Measurements from ENCODE around the gene FTSJ1. TPM values are rescaled to one million over a fixed set of nuclear protein-coding genes. Genes with fewer than 3 reads are reported as not detected.
"Not testable (repeated sequence)": the region's sequence is repeated elsewhere in the genome, so short reads cannot be mapped to it uniquely, and the experiment has no call there.

FTSJ1 gene
- total RNA-seq, 1 experiment from 2014 or later, result 70.7 TPM

GRCh38 chrX:48523682-48524081 is 47.7 kb downstream of the FTSJ1 start:
- no peak for DNase-seq (ENCODE audit: low spot score)

DNA sequence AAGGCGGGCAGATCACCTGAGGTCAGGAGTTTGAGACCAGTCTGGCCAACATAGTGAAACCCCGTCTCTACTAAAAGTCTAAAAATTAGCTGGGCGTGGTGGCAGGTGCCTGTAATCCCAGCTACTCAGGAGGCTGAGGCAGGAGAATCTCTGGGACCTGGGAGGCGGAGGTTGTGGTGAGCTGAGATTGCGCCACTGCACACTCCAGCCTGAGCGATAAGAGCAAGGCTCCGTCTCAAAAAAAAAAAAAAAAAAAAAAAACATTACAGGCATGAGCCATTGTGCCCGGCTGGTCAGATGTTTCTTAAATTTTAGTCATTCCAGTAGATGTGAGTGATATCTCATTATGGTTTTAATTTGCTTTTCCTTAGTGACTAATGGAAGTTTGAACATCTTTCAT is 49.9 kb downstream of the FTSJ1 start:
- DNase-seq (ENCODE audit: low spot score), result not testable (repeated sequence)

DNA sequence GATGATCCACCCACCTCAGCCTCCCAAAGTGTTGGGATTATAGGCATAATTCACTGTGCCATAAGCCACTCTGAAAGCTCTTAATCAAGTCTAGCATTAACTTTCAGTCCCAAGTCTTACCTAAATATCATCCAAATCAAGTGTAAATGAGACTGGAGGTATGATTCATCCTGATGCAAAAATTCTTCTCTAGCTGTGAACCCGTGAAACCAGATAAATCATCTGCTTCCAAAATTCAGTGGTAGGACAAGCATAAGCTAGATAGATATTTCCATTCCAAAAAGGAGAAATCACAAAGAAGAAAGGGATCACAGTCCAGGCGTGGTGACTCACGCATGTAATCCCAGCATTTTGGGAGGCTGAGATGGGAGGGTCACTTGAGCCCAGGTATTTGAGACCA is 54.7 kb downstream of the FTSJ1 start:
- no peak for DNase-seq (ENCODE audit: low spot score)

DNA sequence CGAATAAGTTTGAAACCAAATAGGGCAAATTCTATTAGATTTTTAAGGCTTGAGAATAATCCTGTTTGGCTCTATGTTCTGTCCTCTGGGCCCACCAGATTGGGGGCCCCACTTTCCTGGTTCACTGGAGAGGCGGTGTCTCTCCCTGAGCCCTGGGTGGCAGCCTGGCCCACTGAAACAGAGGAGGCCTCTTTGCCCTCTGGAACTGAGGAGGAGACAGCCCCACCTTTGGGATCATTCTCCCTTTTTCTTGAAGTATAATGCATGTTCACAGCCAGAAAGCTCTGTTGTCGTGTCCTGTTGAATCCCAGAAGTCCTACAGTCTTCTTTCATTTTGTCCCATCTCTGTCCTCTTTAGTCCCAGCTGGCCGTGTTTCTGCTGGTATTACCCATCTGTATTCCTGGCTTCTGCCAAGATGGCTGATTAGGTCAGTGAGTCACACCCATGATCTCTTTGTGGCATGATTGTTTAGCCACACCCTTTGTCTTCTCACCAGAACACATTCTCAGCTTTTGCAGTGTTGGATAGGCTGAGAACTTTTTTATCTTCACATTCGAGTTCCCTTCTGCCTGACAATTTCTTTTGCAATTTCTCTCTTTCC is 55.5 kb downstream of the FTSJ1 start:
- peak; percentile 76 for DNase-seq (ENCODE audit: low spot score)

GRCh38 chrX:48532161-48532560 is 56.2 kb downstream of the FTSJ1 start:
- no peak for DNase-seq (ENCODE audit: low spot score)

DNA sequence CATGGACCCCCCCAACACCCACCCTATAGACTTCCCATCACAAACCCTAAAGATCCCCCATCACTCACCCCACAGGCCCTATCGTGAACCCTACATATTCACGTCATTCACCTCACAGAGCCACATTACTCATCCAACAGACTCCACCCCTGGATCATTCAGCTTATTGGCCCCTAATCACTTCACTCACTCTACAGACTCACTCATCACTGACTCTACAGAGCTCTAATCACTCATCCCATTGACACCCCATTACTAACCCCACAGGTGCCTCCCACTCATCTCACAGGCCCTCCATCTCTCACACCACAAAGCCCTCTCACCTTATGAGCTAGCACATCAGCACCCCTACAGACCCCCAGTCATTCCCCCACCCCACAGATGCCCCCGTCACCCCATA is 57.2 kb downstream of the FTSJ1 start:
- no peak for DNase-seq (ENCODE audit: low spot score)

Other genes starting within 250 kb of the FTSJ1 start
- 0.14 TPM in 1 of 2 replicates, not detected in the other for gene SSX1, start 220.8 kb upstream of the FTSJ1 start, total RNA-seq (2014; rRNA removed; shearing (Covaris generic))
- gene SSX3, start 119.5 kb upstream of the FTSJ1 start, total RNA-seq (2014; rRNA removed; shearing (Covaris generic)), result not detected in 2 replicates
- not detected in 2 replicates for gene SSX4, start 92.7 kb upstream of the FTSJ1 start, total RNA-seq (2014; rRNA removed; shearing (Covaris generic))
- gene SSX4B, start 64.2 kb upstream of the FTSJ1 start, total RNA-seq (2014; rRNA removed; shearing (Covaris generic)), result not detected in 2 replicates
- 0.04 TPM in 1 of 2 replicates, not detected in the other for gene SLC38A5, start 5.9 kb upstream of the FTSJ1 start, total RNA-seq (2014; rRNA removed; shearing (Covaris generic))
- 17.0 and 18.3 TPM in 2 replicates for gene PORCN, start 32.8 kb downstream of the FTSJ1 start, total RNA-seq (2014; rRNA removed; shearing (Covaris generic))
- 129 and 133 TPM in 2 replicates for gene EBP, start 45.6 kb downstream of the FTSJ1 start, total RNA-seq (2014; rRNA removed; shearing (Covaris generic))
- gene TBC1D25, start 63.5 kb downstream of the FTSJ1 start, total RNA-seq (2014; rRNA removed; shearing (Covaris generic)), result 2.6 and 3.2 TPM in 2 replicates
- 154 and 175 TPM in 2 replicates for gene RBM3, start 98.3 kb downstream of the FTSJ1 start, total RNA-seq (2014; rRNA removed; shearing (Covaris generic))
- gene WDR13, start 121.3 kb downstream of the FTSJ1 start, total RNA-seq (2014; rRNA removed; shearing (Covaris generic)), result 42.8 and 49.7 TPM in 2 replicates
- gene WAS, start 207.6 kb downstream of the FTSJ1 start, total RNA-seq (2014; rRNA removed; shearing (Covaris generic)), result 0.10 and 0.16 TPM in 2 replicates
- gene SUV39H1, start 220.5 kb downstream of the FTSJ1 start, total RNA-seq (2014; rRNA removed; shearing (Covaris generic)), result 11.8 and 13.6 TPM in 2 replicates